Activated naive CD4-positive, alpha-beta T cell treated with anti-CD3 and anti-CD28 coated beads, Interleukin-2, amount 50 U/mL, for 16 hours (primary cell): ENCODE data around the gene KCNIP4.

Source experiments
- DNase-seq: peaks from one replicate; pipeline ENCODE4 v3.0.0-alpha.2; 2020

The KCNIP4 gene

GRCh38 chr4:21307709-21308108 lies 640.9 kb downstream of the KCNIP4 start:
- no peak for DNase-seq

- no peak for DNase-seq
Measured at GRCh38 chr4:21304540-21304887, 644.1 kb downstream of the KCNIP4 start.

DNA sequence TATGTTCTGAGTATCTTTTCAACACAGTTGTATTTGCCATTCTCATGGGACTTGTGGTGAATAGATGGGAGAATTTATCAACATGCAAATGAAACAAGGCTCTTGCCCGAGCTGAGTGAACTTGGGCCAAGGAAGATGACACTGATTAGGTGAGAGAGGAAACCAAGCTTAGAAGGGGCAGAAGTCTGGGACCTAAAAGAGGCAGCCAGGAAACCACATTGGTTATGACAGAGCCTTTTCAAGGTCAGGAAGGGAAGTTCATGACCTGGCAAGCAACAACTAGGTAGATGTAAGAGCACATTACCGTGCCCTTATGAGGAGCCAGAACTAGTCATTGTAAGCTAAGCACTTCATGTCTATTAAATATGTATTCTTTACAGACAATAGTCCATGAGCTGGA lies 658.0 kb downstream of the KCNIP4 start:
- DNase-seq: no peak

DNA sequence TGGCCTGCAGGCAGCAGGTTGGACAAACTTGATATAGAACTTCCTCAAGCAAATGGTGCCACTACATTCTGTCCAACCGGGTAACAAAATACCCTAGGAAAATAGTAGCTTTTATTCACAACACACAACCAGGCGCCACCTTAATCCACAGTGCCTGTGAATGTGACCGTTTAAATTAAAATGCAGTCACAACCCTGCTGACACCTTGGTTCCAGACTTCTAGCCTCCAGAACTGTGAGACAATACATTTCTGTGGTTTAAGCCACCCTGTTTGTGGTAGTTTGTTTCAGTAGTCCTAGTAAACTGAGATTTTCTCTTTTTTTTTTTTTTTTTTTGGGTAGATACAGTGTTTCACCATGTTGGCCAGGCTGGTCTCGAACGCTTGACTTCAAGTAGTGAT lies 672.5 kb downstream of the KCNIP4 start:
- no peak for DNase-seq

DNA sequence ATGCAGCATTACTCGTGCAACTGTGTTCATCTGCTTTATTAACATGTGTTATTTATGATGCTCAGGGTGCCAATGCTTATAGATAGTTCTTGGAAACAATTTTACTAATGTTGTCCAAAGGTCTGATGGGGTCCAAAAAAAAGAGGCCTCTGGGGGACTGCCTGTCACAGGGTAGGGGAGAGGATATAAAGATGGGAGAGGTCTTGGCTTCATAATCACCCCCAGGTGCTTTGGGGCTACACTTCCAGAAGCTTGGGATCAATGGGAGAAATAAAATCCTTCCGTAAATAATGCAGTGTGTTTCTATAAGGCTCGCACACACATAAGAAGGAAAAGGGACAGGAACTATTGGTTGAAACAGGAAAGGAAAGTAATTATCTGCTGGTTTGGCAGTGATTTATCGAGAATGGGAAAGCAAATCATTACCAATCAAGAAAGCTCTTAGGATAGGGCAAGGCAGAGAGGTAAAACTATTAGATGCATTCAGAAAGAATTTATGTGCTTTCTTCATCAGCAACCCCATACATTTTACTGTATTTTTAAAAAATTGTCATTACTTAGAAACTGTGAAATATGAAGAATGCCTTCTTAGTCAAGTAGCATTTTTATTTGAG lies 677.0 kb downstream of the KCNIP4 start:
- DNase-seq: no peak

- no peak for DNase-seq
Measured at GRCh38 chr4:21248331-21248730, 700.2 kb downstream of the KCNIP4 start.

DNA sequence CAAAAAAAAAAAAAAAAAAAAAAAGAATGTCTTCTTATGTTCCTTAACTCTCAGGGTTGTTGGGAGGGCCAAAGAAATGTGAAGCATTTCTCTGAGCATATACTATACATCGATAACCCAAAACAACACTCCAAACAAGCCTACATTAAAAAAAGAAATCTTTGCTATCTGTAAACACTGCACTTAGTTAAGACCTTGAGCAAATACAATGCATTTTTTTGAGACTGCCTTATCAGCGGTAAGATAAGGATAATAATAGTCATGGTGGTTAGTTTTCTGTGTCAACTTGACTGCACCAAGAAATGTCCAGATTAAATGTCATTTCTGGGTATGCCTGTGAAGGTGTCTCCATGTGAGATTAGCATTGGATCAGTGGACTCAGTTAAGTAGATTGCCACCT lies 706.4 kb downstream of the KCNIP4 start:
- no peak for DNase-seq

- DNase-seq: no peak
Measured at GRCh38 chr4:21226637-21227538, 721.7 kb downstream of the KCNIP4 start.

DNA sequence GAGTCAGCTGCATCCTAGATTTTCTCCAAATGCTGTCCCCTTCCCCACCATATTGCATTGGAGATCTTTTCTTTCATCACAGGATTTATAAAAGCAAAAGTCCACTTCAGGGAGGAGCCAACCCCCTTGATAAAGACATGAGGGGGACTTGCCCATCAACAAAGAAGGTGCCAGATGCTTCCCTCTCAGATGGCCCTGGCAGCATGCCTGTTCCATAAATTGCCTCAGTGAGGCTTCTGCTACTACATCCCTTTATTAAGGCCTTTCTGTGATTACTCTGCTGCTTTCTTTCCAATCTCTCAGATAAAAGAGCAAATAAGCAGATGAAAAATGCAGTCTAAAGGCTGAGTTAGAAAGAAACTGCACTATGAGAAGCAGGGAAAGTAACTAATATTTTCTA lies 736.7 kb downstream of the KCNIP4 start:
- no peak for DNase-seq

DNA sequence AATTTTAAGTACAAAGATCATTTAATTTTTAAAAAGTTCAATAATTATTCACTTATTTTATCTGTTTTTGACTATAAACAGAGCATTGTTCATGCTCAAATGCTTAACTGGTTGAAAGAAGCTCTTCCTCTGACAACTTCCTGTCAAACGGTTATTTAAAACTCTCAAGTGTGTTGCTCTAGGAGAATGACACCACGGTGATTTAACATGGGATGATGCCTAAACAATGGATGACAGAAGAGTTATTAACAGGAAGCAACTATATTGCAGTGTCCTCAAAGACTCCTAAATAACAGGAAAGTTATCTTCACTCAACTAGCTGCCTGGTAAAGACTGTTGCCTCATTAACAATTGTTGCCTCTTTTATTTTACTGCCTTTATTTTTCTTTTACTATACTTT lies 738.7 kb downstream of the KCNIP4 start:
- no peak for DNase-seq

- DNase-seq: no peak
Measured at GRCh38 chr4:21205821-21206531, 742.6 kb downstream of the KCNIP4 start.

GRCh38 chr4:21203416-21203815 lies 745.2 kb downstream of the KCNIP4 start:
- DNase-seq: no peak

DNA sequence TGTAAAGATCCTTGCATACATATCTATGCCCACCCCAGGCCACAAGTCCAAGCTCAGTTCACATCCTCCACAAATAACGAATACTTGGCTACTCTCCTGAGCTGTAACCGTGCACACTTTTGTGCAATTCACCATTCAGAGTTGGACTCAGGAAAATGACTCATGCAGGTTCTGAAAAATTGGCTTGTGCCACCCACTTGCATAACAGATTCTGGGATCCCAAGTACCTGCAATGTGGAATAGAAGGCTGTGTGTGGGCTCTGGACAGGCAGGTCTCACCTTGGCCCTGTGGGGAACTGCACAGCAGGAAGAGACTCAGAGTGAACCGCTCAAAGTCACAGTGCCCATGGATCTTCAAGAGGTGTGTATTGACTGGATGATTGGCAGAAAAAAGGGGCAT lies 745.6 kb downstream of the KCNIP4 start:
- DNase-seq: no peak

DNA sequence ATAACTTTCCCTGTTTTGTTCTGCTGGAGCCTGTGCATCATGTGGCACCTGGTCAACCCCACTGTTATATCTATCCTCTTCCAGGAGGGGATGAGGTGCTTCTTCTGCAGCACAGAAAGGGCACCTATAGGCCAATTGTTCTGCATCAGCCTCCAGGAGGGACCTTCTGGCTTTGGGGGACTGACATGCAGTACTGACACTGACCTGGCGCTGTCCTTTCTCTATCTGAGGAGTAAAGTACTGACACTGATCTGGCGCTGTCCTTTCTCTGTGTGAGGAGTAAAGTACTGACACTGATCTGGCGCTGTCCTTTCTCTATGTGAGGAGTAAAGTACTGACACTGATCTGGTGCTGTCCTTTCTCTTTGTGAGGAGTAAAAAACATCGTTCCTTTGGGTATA lies 749.9 kb downstream of the KCNIP4 start:
- no peak for DNase-seq

DNA sequence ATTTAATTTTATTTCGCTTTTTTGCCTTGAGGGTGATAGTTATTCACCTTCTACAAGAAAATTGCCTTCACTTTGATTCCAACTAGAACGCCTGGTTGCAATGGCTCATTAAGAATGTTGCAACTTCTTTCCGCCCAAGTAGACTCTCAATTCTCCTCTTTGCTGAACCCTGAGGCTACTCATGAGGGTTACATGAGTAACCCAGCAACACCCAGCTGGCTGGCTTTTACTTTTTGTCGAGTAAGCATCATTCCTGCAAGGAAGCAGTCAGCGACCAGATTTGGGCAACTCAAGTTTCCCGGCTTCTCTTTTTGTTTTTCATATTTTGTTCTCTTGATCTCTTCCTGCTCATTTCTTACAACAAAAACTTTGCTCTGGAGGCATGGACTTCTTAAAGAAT lies 752.9 kb downstream of the KCNIP4 start:
- DNase-seq: no peak

DNA sequence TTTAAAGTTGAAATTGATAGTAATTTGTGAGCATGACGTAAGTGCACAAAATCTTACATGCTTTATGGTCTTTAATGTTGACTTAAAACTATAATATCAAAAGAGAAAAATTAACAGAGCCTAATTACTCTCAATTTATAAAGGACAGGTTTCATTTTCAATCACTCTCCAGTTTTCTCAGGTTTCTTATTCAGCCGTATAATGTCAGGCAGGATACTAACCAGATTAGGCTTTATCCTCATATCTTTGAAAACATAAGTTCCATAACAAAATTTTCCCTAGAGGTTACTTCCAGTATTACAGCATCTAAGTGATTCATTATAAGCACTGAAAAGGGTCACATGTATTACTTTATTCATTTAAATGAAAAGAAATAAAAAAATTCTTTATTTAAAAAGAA lies 756.2 kb downstream of the KCNIP4 start:
- DNase-seq: no peak

DNA sequence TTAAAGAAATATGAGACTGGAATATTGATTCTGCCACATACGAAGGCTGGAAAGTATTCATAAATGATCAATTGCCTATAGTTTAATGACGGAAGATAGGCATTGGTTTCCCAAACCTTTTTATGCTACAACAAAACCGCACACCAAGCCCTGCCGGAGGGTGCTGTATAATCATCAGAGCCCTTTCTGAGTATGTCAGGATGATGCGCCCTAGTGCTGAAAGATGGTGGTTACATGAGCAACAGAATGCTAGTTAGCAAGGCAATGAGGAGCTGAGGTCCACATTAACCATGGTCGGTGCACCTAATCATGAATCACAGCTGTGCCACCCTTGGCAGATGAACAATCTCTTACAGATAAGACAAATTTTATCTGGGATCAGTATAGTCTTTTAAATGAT lies 757.3 kb downstream of the KCNIP4 start:
- no peak for DNase-seq

DNA sequence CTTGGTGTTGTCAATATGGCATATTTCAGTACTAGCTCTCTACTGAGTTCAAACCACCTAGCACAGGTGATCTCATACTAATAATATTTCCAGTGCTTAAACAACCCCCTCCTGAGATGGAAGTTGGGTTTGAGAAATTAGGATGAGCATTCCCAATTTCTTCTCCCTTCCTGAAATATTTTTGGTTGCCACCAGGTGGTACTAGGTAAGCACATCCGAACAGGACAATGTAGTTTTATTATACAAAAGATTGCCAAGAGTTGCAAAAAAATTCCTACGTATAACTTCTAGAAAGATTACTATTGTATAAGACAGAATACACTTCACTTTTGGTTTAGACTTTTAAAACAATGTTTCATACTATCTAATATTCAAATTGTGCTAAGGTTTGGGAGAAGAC lies 763.8 kb downstream of the KCNIP4 start:
- no peak for DNase-seq

DNA sequence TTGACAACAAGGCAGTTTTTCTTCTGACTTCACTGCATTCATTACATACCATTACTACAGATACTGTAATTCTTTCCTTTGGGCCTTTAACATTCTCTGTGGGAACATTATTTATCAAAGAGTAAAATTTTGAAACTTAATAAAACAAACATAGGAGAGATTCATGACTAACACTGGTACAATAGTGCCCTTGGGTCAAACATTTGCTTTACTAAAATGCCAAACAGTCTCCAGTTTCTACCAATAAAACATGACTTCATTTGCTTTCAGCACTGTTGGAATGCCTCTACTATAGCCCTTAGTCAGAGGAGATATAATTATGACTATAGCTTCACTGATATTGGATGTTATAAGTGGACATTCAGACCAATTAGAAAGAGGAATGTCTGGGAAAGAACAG lies 766.9 kb downstream of the KCNIP4 start:
- no peak for DNase-seq

DNA sequence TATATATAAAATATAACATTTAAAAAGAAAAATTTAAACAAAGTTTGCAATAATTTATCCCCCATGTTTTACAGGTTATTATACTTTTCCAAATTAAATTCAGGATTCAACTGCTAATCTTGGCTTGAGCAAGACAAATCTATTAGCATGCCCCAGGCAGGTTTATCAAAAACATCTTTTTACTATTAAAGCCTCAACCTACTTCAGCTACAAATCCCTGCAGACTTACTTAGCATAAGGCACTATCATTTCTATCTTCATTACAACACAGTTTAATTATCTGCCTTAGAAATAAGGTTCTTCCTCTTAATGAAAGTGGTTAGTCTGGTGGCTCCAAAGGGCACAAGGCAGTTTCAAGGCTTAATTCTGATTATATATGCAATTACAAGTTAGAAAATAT lies 770.7 kb downstream of the KCNIP4 start:
- no peak for DNase-seq

DNA sequence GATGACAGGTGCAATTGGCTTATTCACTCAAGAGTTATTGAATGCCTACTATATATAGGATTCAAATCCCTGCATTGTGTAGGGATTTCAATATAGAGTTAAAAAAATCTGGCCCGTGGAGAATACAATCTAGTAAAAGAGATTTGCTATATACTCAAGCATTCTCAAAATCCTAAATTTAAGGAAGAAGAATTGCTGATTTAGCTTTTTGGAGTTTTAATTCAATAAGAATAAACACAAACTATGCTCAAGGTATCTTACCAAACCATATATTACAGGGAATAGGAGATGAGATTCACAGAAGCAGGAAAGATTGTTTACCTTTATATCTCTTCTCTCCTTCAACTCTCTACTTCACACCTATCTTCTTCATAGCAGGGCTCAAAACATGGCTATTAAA lies 771.5 kb downstream of the KCNIP4 start:
- no peak for DNase-seq

DNA sequence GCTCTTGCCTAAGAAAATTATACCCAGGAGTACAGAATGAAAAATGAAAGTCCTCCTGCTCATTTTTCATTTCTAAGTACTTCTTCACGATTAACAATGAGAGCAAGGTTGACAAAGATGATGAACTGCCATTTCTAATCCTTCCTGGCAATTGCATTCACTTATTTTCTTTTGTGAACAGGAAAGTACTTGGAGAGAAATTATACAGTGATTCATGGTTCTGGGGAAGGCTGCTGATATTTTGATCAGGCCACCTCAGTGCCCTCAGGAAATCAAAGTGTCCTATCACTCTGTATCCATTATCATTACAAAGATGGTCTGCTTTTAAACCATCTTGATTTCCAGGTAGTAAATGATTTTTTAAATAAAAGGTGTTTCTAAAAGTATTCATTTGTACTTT lies 780.9 kb downstream of the KCNIP4 start:
- DNase-seq: no peak

DNA sequence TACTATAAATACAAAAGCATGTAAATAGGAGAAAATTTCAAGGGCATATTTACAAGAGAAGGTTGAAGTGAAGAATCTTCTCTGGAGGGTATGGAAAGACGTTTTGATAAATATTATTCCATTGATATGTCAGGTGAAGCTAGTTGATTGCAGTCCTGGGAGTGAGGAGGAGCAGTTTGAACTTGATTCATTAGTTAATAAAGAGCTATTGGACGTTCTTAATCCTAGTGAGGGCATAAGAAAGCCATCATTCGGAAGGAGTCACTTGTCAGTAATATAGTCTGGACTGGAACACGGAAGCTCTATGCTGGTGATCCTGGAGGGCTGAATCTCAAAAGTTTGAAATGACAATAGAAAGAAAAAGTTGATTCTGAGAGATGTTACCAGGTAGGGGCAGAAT lies 793.2 kb downstream of the KCNIP4 start:
- no peak for DNase-seq

DNA sequence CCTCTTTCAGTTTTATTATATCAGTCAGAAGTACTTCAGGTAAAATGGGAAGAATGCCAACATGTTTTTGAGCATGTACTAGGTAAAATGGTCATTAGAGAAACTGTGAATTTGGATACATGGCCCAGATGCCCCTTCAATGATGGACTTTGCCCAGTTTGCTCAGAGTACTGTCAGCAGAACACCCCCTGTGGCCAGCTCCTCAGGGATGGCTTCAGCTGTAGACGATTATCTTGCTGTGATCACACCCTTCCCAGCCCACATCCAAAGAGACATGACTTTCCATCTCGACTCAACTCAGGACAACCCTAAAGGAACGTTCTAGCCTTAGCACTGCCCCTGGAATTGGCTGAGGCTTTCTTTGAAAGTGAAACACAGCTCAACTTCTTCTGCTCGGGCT lies 809.2 kb downstream of the KCNIP4 start:
- no peak for DNase-seq
